ENCODE data around the gene PDZD2. TPM values are rescaled to one million over a fixed set of nuclear protein-coding genes. Genes with fewer than 3 reads are reported as not detected.

Gene PDZD2
- total RNA-seq, 1 donor from 2014 or later: 0.38 TPM

DNA sequence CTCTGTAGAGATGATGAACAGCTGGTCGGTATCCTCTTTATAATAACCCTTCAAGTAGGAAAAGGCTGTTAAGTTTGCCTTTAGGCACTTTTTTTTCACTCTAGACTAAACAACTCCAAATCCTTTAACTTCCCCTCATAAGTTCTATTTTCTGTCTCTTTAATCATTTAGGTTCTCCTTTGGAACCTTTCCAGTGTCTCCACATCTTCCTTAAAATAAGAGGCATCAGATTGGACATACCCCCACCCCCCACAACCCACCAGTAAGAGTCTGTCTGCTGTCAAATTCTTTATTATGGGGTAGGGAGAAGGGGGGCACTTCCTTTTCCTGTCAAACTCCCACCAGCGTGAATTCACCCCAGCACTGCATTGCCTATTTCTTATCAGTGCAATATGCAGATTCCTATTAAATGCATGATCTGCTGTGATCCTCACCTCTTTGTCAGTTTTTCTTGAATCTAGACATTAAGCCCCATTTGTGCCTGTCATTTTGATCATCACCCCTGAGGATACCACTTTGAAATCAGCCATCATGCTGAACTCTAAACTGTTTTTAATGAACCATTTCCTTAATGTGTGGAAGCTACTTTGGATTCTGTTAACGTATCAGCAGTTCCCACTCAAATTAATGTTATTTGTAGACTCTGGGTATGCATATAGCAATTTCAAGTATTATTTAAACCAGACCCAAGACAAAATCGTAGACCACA, 212.2 kb downstream of the PDZD2 start:
- Mint-ChIP-seq H3K4me1 (peaks cover 14% of the 10 kb centered on the region), H3K4me3 (no peak overlapping the region), H3K27ac (no peak overlapping the region), H3K36me3 (ENCODE audit: low read depth) (no peaks in the 10 kb centered on the region), H3K9me3 (no peaks in the 10 kb centered on the region), H3K27me3 (peaks cover 29% of the 10 kb centered on the region)
- no peak for DNase-seq
- ChIA-PET POLR2A (no interaction called here), CTCF (no interaction called here)
- TF ChIP-seq, protein P1, sequence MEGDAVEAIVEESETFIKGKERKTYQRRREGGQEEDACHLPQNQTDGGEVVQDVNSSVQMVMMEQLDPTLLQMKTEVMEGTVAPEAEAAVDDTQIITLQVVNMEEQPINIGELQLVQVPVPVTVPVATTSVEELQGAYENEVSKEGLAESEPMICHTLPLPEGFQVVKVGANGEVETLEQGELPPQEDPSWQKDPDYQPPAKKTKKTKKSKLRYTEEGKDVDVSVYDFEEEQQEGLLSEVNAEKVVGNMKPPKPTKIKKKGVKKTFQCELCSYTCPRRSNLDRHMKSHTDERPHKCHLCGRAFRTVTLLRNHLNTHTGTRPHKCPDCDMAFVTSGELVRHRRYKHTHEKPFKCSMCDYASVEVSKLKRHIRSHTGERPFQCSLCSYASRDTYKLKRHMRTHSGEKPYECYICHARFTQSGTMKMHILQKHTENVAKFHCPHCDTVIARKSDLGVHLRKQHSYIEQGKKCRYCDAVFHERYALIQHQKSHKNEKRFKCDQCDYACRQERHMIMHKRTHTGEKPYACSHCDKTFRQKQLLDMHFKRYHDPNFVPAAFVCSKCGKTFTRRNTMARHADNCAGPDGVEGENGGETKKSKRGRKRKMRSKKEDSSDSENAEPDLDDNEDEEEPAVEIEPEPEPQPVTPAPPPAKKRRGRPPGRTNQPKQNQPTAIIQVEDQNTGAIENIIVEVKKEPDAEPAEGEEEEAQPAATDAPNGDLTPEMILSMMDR (IDR thresholded peaks at IDR 0.05): no peak
- no peak for ATAC-seq (ENCODE audit: low read depth)
- intact Hi-C loops (cut with micrococcal nuclease): no loop called here

DNA sequence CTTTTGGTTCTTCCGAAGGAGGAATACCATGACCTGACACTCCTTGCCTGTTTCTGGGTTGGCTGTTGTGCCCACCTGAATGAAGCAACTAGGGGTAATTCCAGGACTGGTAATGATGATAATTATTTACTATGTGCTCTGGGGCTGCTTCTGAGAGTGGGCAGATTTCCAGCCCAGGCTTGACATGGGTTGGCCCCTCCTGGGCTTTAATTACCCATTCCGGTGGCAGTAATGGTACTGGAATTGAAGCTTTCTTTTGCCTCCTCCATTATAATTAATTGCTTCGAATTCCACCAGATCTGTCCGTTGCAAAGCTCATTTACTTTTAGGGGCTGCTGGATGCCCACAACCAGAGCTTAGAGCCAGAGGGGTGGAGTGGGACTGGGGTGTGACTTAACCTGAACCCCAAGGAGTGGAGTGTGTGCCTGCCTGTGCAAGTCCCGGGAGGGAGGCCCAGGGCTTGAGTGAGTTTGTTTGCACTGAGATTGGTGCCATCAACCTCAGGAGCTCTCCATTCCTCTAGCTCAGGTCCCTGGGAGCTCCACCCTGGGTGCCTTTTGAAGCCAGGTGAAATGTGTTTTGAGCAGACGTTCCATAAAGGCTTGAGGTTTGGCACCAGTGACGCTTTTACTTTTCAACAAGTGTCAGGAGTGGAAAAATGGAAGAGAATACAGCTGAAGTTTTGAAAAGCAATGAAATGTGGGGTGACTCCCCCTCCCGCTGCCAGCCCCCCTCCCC, 214.6 kb downstream of the PDZD2 start:
- H3K4me1 Mint-ChIP-seq: peaks cover 14% of the 10 kb centered on the region
- DNase-seq (no peak), ATAC-seq (ENCODE audit: low read depth) (no peak)
- intact Hi-C loops (cut with micrococcal nuclease): no loop called here
- peaks cover 4% of the 10 kb centered on the region for H3K9me3 Mint-ChIP-seq
- ChIA-PET POLR2A (no interaction called here), CTCF (no interaction called here)
- H3K36me3 Mint-ChIP-seq (ENCODE audit: low read depth): no peaks in the 10 kb centered on the region
- peaks cover 36% of the 10 kb centered on the region for H3K27me3 Mint-ChIP-seq
- H3K4me3 Mint-ChIP-seq: no peak overlapping the region
- TF ChIP-seq, protein P1 (IDR thresholded peaks at IDR 0.05): no peak
- H3K27ac Mint-ChIP-seq: no peak overlapping the region

DNA sequence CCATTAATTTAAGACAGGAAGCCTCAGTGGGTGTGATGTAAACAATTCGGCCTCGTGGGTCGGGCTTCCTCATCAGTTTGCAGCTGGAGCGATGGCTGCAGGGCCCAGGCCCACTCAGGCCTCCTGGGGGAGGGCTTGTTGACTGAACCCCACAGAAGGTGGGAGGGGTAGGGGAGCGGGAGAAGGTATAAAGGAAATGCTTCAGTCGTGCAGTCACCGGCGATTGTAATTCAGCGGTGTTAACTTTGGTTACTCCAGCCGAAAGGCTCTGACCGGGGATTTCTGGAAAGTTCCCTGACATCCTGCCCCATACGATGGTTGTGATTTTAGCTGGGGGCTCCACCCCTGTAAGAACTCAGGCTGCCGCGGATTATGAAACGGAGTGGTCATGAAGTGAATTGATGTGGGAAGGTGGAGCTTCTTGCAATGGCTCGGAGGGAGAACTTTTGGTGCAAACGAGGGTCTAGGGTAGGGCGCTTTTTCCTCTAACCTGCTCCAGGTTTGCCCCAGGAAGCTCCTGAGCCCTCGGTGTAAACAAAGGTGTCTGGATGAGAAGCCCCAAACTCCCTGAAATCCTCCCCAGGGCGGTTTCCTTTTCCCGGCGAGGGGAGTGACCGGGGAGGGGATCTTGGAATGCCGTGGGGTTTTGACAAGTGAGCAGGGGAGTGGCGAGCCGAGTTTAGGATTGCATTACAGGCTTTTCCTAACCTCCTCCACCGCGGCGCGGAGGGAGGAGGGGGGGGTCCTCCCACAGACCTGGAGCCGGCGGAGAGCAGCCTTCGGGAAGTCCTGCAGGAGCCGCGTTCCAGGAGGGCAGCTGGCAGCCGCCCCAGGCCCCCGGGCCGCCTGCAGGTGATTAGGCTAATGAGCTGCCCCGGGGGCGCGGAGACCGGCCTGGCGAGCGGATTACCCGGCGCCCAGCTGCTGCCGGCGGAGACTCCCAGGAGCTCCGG, 215.5 kb downstream of the PDZD2 start:
- no peak overlapping the region for H3K27ac Mint-ChIP-seq
- TF ChIP-seq, protein P1 (IDR thresholded peaks at IDR 0.05): no peak
- H3K4me1 Mint-ChIP-seq: peaks cover 14% of the 10 kb centered on the region
- H3K9me3 Mint-ChIP-seq: peaks cover 10% of the 10 kb centered on the region
- H3K36me3 Mint-ChIP-seq (ENCODE audit: low read depth): no peaks in the 10 kb centered on the region
- H3K27me3 Mint-ChIP-seq: peaks cover 38% of the 10 kb centered on the region
- DNase-seq: no peak
- intact Hi-C loops (cut with micrococcal nuclease): no loop called here
- ChIA-PET CTCF (no interaction called here), POLR2A (no interaction called here)
- H3K4me3 Mint-ChIP-seq: no peak overlapping the region
- ATAC-seq (ENCODE audit: low read depth): no peak

DNA sequence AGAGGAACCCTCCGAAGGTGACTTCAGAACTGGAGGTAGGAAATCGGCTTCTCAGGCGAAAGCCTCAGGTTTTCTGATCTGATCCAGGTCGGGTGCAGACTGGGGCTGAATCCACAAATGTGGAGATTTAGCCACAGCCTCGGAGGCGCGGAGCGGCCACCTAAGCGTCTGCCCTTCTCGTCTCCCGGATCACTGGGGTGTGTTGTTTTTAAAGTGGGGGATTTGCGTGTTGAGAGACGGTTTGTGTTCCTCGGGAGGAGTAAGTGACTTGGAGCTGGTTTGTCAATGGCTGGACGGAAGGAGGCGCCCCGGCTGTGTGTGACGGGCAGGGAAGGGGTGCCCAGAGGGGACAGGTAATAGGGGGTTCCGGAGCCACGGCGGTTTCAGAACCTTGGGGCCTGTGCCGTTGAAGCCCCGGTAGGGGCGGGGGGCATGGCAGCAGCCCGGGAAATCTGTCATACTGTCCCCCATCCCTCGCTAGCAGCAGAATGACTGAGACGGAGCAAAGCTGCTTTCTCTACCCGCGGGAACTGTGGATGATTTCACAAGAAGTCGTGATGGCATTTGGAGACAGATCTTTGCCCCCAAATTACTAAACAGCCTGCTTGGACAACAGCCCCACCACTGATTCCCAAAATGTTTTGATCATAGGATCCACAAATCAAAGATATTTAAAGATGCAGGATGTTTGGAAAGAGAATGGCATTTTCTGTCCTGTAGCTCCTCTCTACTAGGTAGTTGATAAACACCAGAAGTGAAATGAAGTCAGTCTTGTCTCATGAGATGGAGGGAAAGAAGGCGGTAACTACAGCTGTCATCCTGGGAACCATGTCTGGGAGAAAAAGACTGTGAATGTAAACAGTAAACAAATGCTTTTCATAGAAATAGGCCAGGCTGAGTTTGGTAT, 216.5 kb downstream of the PDZD2 start:
- TF ChIP-seq, protein P1 (IDR thresholded peaks at IDR 0.05): no peak
- Mint-ChIP-seq H3K4me3 (peak overlapping the region; percentile 21), H3K36me3 (ENCODE audit: low read depth) (no peaks in the 10 kb centered on the region), H3K4me1 (peaks cover 14% of the 10 kb centered on the region), H3K27ac (no peak overlapping the region), H3K27me3 (peaks cover 38% of the 10 kb centered on the region), H3K9me3 (peaks cover 19% of the 10 kb centered on the region)
- ATAC-seq (ENCODE audit: low read depth) (no peak), DNase-seq (no peak)
- intact Hi-C loops (cut with micrococcal nuclease): no loop called here
- CTCF ChIA-PET: no interaction called here
- POLR2A ChIA-PET: no interaction called here

Measured in activated B cell treated with CpG ODN at 0.5 μM for 24 hours (primary cell).